Hippocampal formation (tissue), 2 donors: ENCODE measurements around the gene ZNF444.
"Not testable (repeated sequence)": the region's sequence is repeated elsewhere in the genome, so short reads cannot be mapped to it uniquely, and the experiment has no call there.

Source experiments
- DNase-seq, 2 donors: peaks; one replicate each; lab custom pipeline; 2025; lab: John Stamatoyannopoulos, UW

Gene ZNF444

DNA sequence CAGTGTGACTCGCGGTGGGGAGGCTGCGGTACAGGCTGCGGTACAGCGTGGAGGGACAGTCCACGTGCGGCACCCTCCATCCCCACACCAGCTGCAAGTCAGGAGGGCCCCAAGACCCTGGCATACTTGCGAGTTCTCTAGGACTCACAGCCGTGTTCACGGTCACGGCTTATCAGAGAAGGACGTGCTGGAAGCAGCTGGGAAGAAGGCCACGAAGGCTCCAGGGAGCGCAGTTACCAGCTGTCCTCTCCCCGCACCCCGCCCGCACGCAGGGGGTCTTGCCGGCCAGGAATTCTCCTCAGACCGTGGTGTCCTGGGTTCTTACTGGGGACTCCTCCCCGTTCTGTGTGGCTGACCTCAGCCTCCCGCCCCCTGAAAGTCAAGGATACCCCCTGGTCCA, 6.2 kb downstream of the ZNF444 start:
- DNase-seq: no peak

DNA sequence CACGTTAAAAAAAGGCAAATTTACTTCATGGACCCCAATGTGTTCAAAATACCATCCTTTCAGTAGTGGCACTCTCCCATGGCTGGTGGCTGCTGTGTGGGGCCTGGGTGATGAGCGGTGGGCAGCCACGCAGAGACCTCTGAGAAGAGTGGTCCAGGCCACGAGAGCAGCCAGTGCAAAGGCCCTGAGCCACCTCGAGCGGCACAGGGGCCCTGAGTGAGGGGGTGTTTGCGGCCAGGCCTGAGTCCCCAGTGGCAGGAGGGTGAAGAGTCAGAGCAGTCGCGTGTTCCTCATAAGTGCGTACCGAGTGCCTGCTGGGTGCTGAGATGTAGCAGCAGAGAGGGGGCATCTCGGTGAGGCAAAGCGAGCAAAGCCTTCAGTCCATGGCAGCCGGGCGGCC, 7.0 kb downstream of the ZNF444 start:
- DNase-seq: no peak

DNA sequence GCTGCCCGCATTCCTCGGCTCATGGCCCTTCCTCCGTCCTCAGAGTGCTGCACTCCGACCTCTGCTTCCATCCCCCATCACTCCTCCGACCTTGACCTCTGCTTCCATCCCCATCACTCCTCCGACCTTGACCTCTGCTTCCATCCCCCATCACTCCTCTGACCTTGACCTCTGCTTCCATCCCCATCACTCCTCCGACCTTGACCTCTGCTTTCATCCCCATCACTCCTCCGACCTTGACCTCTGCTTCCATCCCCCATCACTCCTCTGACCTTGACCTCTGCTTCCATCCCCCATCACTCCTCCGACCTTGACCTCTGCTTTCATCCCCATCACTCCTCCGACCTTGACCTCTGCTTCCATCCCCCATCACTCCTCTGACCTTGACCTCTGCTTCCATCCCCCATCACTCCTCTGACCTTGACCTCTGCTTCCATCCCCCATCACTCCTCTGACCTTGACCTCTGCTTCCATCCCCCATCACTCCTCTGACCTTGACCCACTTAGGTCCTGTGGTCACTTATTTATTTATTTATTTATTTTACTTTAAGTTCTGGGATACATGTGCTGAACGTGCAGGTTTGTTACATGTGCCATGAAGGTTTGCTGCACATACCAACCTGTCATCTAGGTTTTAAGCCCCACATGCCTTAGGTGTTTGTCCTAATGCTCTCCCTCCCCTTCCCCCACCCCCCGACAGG, 8.0 kb downstream of the ZNF444 start:
- not testable (repeated sequence) for DNase-seq

DNA sequence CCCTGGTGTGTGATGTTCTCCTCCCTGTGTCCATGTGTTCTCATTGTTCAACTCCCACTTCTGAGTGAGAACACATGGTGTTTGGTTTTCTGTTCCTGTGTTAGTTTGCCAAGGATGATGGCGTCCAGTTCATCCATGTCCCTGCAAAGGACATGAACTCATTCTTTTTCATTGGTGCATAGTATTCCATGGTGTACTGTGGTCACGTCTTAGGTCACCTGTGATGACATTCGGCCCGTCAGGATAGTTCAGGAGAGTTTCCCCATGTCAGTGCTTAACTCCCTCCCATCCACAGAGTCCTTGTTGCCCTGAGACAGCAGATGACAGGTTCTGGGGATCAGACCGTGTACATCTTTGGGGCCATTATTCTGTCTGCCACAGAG, 8.6 kb downstream of the ZNF444 start:
- DNase-seq: no peak

DNA sequence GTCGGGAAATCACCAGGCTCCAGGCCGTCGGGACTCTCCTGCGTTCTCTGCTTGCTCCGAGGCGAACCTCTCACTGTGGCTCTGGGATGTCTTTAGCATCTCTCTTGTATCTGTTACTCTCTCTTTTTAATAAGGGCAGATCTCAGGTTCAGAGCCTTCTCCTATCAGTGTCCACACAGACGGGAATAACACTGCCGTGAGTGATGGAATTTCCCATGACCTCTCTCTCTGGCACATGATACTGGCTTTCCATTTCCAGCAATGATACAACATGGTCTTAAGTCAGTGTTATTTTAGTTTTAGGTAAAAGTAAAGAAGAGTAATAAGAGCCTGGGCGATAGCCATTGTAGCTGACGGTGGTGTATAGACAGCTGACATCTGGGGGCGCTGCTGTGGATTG, 9.3 kb downstream of the ZNF444 start:
- no peak for DNase-seq

DNA sequence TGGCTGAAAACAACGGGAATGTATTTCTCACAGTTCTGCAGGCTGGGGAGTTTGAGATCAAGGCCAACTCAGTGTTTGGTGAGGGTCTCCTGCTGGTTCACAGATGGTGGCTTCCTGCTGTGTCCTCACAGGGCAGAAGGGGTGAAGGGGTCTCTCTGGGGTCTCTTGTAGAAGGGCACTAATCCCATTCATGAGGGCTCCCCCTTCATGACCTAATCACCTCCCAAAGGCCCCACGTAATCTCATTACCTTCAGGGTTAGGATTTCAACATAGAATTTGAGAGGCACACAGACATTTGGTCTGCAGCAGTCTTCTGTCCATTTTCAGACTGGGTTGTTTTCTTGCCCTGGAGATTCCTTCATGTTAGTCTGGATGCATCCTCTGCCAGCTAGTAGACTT, 11.6 kb downstream of the ZNF444 start:
- no peak for DNase-seq

DNA sequence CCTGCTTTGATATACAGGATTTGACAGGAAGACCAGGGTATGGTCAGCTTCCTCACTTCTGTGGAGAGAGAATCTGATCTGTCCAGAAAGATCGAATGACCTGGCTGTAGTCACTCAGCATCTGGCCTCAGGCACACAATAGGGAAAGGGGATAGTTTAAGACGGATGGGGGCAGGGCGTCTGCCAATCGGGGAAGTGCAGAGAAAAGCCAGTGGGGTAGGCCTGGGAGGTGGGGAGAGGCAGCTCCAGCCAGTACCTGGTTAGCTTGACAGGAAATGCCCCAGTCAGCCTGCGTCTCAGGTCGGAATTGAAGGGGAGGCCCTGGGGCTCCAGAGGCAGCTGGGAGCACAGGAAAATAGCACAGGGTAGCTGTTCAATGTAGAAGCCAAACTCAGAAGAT, 12.4 kb downstream of the ZNF444 start:
- DNase-seq: no peak

DNA sequence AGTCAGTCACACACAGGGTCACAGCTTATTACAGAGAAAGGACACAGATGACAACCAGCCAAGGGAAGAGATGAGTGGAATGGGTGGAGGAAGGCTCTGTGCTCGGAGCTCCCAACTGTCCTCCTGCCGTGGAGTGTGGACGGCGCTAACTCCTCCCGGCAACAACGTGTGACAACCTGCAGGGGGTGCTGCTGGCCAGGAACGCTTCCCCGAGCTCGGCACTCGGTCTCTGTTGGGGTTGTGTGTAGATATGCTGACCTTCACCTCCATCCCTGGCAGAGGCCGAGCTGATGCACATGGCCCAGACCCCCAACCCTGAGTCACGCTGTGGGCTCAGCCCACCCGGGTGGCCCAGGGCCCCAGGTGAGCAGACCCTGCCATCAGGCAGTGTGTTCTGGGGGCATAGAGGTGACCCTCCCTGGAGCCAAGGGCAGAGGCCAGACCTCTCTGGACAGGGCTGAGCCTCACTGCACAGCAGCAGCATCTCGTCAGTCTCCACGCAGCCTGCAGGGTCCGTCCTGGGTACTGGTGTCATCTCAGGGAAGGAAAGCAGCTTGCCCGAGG, 14.1 kb downstream of the ZNF444 start:
- no peak for DNase-seq

DNA sequence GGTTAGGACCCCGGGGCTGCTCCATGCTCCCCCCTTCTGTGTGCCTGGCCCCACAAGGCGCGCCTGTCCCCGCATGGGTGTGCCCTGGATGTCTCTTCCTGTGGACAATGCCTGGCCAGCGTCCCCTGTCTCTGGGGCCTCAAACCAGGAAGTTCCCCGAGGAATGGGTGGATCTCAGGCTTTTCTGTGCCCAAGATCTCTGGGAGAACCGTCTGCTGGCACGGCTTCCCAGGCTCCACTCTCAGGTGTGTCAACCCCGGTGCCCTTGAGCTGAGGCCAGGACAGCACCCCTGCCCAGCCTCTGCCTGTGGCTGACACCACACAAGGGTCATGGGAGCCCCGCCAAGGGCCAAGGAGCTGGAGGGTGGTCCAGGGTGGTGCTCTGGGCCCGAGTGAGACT, 15.7 kb downstream of the ZNF444 start:
- DNase-seq: no peak

DNA sequence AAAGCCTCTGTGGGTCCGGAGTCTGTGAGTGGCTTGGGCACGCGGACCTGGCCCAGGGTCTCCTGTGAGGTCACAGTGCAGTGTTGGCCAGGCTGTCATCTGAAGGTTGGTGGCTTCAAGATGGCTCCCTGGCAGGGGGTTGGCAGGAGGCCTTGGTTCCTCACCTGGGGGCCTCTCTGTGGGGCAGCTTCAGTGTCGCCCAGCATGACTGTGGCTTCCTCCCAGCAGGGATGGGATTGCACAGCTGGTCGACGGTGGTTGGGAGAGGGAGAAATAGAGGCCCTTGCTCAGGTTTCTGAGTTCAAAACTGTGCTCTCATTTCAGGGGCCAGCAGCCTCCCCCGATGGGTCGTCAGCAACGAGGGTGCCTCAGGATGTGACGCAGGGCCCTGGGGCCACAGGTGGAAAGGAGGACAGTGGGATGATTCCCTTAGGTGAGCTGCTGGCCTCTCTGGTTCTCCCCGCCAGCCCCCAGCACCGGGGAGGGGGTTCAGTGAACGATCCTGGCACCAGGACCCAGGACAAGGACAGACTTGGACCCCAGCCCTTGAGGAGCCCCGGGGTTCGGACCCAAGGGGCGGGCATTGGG, 17.2 kb downstream of the ZNF444 start:
- DNase-seq: no peak

DNA sequence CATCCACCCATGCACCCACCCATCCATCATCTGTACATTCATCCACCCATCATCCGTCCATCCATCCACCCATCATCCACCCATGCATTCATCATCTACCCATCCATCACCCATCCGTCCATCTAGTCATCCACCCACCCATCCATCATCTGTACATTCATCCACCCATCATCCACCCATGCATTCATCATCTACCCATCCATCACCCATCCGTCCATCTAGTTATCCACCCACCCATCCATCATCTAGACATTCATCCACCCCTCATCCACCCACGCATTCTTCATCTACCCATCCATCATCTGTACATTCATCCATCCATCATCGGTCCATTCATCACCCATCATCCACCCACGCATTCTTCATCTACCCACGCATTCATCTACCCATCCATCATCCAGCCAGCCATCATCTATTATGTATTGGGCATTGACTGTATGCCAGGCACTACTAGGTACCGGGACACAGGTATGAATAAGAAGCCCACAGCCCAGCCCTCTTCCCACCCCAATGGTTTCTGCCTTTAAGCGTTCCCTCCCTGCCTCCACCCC, 18.0 kb downstream of the ZNF444 start:
- DNase-seq: no peak

DNA sequence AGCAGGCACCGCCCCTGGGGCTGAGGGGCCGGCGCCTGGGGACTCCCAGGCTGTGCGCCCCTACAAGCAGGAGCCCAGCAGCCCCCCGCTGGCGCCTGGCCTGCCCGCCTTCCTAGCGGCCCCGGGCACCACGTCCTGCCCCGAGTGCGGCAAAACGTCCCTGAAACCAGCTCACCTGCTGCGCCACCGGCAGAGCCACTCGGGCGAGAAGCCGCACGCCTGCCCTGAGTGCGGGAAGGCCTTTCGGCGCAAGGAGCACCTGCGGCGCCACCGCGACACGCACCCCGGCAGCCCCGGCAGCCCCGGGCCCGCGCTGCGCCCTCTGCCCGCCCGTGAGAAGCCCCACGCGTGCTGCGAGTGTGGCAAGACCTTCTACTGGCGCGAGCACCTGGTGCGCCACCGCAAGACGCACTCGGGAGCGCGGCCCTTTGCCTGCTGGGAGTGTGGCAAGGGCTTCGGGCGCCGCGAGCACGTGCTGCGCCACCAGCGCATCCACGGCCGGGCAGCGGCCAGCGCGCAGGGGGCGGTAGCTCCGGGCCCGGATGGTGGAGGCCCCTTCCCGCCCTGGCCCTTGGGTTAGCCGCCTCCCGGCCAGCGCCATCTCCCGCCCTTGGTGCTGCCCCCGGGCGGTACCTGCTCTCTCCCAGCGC, 18.7 kb downstream of the ZNF444 start:
- no peak for DNase-seq

DNA sequence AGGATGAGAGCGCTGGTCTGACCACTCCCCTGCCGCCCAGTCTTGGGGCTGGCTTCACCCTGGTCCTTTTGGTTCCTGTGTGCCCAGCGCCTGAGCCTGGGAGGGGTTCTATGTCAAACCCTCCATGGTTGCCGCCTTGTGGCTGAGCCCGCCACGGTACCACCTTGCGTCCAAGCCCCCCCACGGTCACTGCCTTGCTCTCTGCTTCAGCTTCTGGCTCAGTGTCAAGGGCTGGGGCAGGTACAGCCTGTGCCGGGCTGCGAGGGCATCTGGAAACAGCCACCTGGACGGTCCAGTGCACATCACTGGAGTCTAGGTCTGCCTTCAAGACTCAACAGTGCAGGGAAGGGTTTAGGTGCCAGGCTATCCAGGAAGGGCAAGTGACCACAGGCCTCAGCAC, 20.4 kb downstream of the ZNF444 start:
- no peak for DNase-seq

DNA sequence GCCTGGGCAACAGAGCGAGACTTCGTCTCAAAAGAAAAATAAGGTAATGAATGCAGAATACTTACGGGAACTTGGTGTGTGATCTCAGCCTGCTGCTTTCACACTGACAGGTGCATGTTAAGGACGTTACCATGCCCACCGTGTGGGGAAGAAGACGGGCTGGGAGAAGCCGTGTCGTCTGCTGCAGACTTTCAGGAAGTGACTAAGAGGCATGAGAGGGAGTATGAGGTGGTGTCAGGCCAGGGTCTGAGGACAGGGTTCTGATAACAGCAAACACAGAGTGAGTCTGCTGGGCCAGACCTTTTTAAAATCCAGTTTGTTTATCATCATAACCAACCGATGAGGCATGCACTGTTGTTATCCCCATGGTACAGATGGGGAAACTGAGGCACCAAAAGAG, 21.2 kb downstream of the ZNF444 start:
- no peak for DNase-seq

DNA sequence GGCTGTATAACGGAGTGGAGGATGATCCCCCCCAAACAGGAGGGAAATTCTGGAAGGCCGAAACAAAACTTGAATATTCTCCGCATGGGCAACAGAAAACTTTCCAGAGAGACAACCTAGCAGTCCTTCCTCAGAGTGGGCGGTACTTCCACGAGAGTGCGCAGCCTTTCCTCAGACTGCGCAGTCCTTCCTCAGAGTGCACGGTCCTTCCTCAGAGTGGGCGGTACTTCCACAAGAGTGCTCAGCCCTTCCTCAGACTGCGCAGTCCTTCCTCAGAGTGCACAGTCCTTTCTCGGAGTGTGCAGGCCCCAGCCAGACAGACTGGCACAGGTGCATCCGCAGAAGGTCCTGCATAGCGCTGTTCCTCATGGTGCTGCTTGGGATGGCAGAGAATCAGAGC, 22.0 kb downstream of the ZNF444 start:
- no peak for DNase-seq

DNA sequence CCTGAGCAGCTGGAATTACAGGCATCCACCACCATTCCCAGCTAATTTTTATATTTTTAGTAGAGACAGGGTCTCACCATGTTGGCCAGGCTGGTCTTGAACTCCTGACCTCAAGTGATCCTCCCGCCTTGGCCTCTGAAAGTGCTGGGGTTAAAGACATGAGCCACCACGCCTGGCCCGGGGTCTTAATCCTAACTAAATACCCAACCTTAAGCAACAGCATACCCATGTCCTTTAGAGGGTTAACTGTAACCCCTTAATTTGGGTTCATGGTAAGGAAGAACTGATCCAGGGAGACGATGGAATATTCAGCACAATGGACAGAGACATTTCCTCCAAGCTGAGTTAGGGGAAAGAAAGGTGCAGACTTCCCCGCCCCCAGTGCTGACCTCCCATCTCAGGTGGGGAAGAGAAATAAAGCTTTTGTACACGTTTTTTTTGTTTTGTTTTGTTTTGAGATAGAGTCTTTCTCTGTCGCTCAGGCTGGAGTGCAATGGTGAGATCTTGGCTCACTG, 26.0 kb downstream of the ZNF444 start:
- no peak for DNase-seq

DNA sequence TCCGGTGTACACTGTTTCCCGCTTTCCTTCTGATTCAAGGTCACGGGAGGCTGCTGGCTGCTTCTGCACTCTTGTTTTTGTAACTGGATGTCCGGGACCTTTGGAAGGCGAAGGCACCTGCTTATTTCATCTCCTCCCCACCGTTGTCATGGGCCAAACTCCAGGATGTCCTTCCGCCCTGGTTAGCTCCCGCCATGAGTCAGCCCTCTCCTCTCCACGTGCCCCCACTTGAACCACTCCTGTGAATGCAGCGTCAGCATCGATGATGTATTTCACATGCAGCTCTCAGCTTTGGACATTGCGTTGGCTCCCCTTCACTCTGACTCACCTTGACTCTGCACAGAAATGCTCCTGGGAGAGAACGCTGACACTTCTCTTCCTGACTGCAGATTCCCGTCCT, 29.2 kb downstream of the ZNF444 start:
- DNase-seq: no peak

DNA sequence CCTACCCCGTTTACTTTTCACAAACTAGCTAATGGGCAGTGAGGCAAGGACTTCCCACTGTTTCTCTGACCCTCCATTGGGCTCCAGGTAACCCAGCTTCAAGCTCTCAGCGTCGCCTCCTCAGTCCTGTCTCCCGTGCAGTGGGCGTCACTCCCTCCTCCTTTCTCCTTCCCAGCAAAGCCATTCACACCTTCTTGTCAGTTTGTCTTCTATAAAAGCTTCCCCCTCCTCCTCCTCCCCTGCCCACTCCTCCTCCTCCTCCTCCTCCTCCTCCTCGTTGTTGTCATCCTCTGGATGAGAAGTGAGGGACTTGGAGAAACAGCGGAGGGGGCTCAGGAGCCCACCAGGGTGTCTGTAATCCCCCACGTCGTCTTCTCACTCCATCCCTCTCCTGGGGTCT, 33.0 kb downstream of the ZNF444 start:
- DNase-seq: no peak

DNA sequence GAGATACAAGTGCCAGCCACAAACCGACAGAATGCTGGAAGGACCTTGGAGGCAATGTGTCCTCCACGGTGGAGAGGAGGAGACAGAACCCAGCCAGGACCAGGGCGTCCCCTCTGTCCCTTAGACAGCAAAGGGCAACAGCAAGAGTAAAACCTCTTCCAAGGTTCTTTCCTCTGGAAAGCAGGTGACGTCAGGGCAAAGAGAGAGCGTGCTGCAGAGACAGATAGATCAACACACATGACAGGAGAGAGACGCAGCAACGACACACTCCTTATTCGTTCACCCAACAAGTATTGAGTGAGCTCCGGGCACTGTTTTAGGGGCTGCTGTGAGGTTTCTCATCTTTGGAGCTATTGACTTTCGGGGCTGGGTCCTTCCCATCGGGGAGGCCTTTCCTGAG, 33.5 kb downstream of the ZNF444 start:
- DNase-seq: no peak

DNA sequence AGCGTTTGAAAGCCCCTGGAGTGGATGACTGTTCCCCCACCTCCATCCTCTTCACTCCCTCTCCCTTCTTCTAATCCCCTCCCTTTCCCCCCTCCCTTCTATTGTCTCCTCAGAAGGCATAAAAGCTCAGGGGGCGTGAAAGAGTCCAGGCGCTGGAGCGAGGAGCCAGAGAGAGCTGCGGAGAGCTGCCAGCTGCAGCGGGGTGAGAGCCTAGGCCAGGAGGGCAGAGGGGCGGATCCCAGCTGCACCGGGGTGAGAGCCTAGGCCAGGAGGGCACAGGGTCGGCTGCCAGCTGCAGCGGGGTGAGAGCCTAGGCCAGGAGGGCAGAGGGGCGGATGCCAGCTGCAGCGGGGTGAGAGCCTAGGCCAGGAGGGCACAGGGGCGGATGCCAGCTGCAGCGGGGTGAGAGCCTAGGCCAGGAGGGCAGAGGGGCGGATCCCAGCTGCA, 34.8 kb downstream of the ZNF444 start, which contains the start of gene GALP:
Gene GALP, plus strand, starts transcription at position 148 of the 447 bp plus-strand sequence. CDS start 1,101 bp downstream, outside the sequence.
- DNase-seq: not testable (repeated sequence)

DNA sequence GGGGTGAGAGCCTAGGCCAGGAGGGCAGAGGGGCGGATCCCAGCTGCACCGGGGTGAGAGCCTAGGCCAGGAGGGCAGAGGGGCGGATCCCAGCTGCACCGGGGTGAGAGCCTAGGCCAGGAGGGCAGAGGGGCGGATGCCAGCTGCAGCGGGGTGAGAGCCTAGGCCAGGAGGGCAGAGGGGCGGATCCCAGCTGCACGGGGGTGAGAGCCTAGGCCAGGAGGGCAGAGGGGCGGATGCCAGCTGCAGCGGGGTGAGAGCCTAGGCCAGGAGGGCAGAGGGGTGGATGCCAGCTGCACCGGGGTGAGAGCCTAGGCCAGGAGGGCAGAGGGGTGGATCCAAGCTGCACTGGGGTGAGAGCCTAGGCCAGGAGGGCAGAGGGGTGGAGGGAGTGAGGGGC, 35.2 kb downstream of the ZNF444 start:
- DNase-seq: not testable (repeated sequence)

DNA sequence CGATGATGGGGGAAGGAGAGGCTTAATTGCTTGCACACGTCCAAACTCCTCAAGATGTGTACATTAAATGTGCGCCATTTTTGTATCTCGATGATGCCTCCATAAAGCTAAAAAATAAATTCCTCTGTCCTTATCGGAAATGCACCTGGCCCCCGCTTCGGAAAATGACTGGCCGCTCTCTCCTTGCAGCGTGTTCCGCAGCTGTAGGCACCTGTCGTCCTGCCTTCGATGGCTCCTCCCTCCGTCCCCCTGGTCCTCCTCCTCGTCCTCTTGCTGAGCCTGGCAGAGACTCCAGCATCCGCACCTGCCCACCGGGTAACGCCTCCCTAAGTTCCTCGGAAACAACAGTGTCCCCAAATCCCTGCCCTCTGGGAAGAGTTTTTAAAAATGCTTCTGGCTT, 35.8 kb downstream of the ZNF444 start:
- no peak for DNase-seq
